ENCODE data around the gene KLF16. TPM values are rescaled to one million over a fixed set of nuclear protein-coding genes. Genes with fewer than 3 reads are reported as not detected.
A peak's percentile ranks its signal among the peaks of the same experiment; 100 is the strongest.

KLF16 gene
- total RNA-seq, 2 donors from 2014 or later, result 16.3 to 32.9 TPM

DNA sequence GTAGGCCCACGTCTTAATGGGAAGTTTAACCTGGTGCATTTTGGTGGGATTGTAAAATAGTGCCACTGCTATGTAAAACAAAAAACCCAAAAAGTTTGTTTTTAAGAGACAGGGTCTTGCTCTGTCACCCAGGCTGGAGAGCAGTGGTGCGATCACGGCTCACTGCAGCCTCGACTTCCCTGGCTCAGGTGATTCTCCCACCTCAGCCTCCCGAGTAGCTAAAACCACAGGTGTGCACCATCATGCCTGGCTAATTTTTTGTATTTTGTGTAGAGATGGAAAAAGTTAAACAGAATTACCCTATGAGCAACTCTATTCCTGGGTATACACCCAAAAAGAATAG, 14.3 kb downstream of the KLF16 start:
- peaks cover 20% of the 10 kb centered on the region for H3K4me1 Mint-ChIP-seq
- H3K27me3 Mint-ChIP-seq, result no peaks in the 10 kb centered on the region
- no peak for ATAC-seq (replicated peaks)
- H3K27ac Mint-ChIP-seq, result peak overlapping the region; percentile 79
- peak overlapping the region; percentile 62 for H3K4me3 Mint-ChIP-seq
- no peaks in the 10 kb centered on the region for H3K9me3 Mint-ChIP-seq
- peaks cover 18% of the 10 kb centered on the region for H3K36me3 Mint-ChIP-seq (ENCODE audit: low read depth)

DNA sequence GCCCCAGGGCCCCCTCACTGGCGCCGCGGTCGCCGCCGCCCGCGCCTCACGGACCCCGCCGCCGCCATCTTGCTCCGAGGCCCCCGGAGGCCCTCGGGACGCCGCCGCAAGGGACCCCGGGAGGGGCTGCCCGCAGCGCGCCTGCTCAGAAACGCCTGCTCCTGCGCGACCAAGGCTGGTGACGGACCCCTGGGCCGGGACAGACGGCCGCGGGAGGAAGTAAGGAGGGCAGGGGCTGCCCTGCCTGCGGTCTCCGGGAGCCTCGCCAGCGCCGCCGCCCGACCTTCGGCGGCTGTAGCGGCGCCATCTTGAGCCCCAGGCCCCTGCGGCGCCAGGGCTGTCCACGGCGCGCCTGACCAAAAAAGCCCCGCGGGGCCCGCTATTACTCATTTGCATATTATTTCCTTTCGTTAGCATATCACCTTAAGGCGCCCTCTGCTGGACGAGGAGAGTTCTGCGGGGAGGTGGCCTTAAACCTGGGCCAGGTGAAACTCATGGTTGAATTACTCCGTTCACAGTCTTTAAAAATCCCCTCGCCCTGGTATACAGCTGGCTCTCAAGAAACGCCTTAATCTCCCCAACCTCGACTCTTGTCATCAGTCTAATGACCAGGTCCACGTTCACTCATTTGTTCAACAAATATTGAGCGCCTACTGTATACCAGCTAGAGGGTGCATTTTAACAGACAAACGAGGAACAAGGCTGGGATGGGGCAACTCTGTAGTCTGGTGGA, 14.8 kb downstream of the KLF16 start, which contains the start of gene REXO1:
REXO1 (minus strand) TSS at position 85 of the 733 bp plus-strand sequence. CDS start 125 bp downstream, outside the sequence.
- ATAC-seq (replicated peaks), result peak; percentile 85
- Mint-ChIP-seq H3K9me3 (no peaks in the 10 kb centered on the region), H3K27ac (peak within 1 kb of the TSS; percentile 96), H3K36me3 (ENCODE audit: low read depth) (peaks cover 22% of the 10 kb centered on the region), H3K4me3 (peak within 1 kb of the TSS; percentile 84), H3K27me3 (no peaks in the 10 kb centered on the region), H3K4me1 (peaks cover 19% of the 10 kb centered on the region)

DNA sequence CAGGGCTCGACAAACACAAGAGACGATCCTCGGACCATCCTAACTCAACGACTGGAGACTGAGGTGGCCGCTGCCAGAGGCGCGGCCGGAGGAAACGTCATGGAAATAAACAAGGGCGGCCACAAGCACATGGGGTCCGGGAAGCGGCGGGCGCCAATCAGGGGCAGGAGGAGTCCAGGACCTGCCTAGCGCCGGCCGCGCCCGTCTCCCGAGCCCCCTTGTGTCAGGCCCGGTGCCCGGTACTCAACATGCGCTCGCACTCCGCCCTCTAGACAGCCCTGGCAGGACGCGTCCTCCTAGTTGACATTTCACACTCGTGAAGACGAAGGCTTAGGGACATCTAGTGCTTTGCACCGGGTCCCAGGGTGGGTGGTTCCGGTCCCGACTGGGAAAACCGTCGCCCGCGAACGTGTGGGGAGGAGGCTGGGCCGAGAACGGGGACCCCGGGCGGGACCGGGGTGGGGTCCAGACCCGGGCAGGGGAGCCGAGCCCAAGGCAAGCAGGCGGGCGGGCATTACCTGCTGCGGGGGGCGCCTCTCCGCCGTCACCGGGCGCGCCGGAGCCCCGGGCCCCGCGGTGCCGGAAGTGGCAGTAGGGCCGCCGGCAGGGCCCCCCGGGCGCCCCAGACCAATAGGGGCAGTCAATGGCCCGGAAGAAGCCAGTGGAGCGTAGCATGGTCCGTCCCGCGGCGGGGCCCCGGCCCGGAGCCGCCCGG, 15.5 kb downstream of the KLF16 start:
- Mint-ChIP-seq H3K27ac (peak overlapping the region; percentile 96), H3K4me1 (peaks cover 15% of the 10 kb centered on the region), H3K4me3 (peak overlapping the region; percentile 84), H3K36me3 (ENCODE audit: low read depth) (peaks cover 22% of the 10 kb centered on the region), H3K27me3 (no peaks in the 10 kb centered on the region), H3K9me3 (no peaks in the 10 kb centered on the region)
- ATAC-seq (replicated peaks), result peak; percentile 37

DNA sequence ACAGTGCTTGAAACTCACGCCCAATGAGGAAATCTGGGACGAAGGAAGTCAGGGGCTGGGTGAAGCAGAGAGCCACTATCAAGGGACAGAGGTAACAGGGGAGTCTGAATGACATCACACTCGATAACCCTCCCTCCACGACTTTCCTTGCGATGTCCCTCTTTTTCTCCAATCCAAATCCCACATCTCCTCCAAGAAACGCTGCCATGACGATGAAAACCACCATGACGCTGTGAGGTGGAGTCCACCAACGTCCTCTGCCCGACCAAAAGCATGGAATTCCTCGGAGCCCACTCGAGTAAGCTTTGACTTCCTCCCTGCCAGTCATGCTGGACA, 16.1 kb downstream of the KLF16 start:
- H3K4me3 Mint-ChIP-seq, result peak overlapping the region; percentile 84
- peak overlapping the region; percentile 96 for H3K27ac Mint-ChIP-seq
- no peaks in the 10 kb centered on the region for H3K27me3 Mint-ChIP-seq
- H3K36me3 Mint-ChIP-seq (ENCODE audit: low read depth), result peaks cover 22% of the 10 kb centered on the region
- peaks cover 15% of the 10 kb centered on the region for H3K4me1 Mint-ChIP-seq
- H3K9me3 Mint-ChIP-seq, result no peaks in the 10 kb centered on the region
- no peak for ATAC-seq (replicated peaks)

DNA sequence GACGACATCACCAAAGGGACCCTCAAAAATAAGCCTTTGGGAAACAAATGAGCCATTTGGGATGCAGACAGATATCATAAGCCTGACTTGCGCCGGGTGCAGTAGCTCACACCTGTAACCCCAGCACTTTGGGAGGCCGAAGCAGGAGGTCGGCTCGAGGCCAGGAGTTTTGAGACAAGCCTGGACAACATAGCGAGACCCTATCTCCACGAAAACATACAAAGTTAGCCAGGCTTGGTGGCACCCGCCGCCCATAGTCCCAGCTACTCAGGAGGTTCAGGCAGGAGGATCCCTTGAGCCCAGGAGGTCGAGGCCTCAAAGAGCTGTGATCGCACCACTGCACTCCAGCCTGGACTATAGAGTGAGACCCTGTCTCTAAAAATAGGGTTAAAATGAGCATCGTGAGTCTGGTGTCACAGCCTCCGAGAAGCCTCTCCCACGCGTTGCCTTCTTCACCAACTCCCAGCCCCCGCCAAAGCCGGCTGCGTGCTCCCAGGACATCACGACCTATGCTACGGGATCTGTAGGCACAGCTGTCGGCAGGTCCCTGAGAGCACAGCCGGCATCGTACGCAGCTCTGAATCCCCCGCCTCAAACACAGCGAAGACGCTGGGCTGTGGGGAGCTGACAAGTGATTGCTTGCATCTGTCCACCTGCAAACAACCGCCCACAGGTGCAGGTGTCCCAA, 16.7 kb downstream of the KLF16 start:
- H3K36me3 Mint-ChIP-seq (ENCODE audit: low read depth), result peaks cover 29% of the 10 kb centered on the region
- peaks cover 15% of the 10 kb centered on the region for H3K4me1 Mint-ChIP-seq
- no peaks in the 10 kb centered on the region for H3K9me3 Mint-ChIP-seq
- no peaks in the 10 kb centered on the region for H3K27me3 Mint-ChIP-seq
- peak overlapping the region; percentile 84 for H3K4me3 Mint-ChIP-seq
- ATAC-seq (replicated peaks), result no peak
- peak overlapping the region; percentile 96 for H3K27ac Mint-ChIP-seq

DNA sequence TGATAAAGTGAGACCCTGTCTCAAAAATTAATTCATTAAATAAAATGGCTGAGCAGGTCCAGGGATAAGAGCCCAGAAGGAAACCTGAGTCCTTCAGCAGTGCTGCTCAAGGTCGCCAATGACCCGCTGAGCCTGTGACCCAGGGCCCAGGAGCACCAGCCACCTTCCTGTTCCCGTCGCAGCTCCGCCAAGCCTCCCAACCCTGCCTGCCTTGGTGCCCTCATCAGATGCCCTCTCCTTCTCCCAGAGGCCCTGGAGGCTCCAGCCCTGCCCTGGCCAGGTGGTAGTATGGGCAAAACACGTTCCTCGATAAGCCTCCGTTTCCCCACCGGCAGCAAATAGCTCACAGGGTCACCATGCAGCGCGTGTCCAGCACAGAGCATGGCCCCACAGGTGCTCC, 17.7 kb downstream of the KLF16 start:
- Mint-ChIP-seq H3K4me3 (peak overlapping the region; percentile 84), H3K36me3 (ENCODE audit: low read depth) (peaks cover 29% of the 10 kb centered on the region)

DNA sequence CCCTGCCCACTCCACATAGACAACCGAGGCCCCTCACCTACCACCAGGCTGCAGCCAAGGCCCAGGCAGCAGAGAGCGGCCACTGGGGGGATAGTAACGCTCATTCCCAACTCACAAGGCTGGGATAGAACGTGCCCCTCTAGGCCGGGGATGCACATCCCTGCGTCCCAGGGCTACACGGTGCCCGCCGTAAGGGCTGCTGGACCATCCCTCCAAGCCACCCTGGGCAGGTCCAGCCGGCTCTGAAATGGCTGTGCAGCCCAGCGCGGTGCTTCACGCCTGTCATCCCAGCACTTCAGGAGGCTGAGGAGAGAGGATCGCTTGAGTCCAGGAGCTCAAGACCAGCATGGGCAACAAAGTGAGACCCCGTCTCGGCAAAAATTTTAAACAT, 18.3 kb downstream of the KLF16 start:
- Mint-ChIP-seq H3K27ac (no peak overlapping the region), H3K4me1 (peaks cover 13% of the 10 kb centered on the region), H3K36me3 (ENCODE audit: low read depth) (peaks cover 29% of the 10 kb centered on the region), H3K9me3 (no peaks in the 10 kb centered on the region), H3K27me3 (no peaks in the 10 kb centered on the region), H3K4me3 (no peak overlapping the region)
- ATAC-seq (replicated peaks), result no peak

More for the DNA sequence above, 17.7 kb downstream of the KLF16 start:
- ATAC-seq (replicated peaks), result no peak
- peaks cover 15% of the 10 kb centered on the region for H3K4me1 Mint-ChIP-seq
- no peaks in the 10 kb centered on the region for H3K9me3 Mint-ChIP-seq
- no peaks in the 10 kb centered on the region for H3K27me3 Mint-ChIP-seq
- H3K27ac Mint-ChIP-seq, result peak overlapping the region; percentile 78

DNA sequence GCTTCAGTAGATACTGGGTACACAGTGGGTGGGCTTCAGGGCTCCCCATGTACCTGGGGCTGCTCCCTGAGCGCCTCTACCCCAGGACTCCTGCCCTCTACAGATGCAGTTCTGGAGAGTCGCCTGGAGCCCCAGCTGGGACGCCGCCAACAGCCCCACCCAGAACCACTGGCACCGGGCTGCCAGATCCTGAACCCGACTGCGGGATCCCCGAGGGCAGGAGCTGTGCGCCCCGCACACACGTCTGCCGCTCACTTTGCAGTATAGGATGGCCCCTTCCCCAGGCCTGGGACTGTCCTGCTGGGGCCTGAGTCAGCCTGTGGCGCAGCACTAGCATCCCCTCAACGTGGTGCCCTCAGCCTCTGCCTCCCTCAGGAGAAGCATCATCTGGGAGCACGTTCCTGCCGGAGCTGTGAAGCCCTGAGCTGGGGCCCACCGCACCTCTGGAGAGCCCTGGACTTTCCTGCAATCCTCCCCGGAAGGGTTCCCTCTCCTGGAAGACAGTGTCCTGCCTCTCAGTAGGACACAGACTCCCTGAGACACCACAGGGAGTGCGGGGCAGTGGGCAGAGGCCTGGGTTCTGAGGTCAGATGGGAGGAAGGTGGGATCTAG, 18.8 kb downstream of the KLF16 start:
- ATAC-seq (replicated peaks), result no peak
- Mint-ChIP-seq H3K9me3 (no peaks in the 10 kb centered on the region), H3K4me1 (peaks cover 10% of the 10 kb centered on the region), H3K27me3 (no peaks in the 10 kb centered on the region), H3K36me3 (ENCODE audit: low read depth) (peaks cover 29% of the 10 kb centered on the region), H3K27ac (no peak overlapping the region), H3K4me3 (no peak overlapping the region)

DNA sequence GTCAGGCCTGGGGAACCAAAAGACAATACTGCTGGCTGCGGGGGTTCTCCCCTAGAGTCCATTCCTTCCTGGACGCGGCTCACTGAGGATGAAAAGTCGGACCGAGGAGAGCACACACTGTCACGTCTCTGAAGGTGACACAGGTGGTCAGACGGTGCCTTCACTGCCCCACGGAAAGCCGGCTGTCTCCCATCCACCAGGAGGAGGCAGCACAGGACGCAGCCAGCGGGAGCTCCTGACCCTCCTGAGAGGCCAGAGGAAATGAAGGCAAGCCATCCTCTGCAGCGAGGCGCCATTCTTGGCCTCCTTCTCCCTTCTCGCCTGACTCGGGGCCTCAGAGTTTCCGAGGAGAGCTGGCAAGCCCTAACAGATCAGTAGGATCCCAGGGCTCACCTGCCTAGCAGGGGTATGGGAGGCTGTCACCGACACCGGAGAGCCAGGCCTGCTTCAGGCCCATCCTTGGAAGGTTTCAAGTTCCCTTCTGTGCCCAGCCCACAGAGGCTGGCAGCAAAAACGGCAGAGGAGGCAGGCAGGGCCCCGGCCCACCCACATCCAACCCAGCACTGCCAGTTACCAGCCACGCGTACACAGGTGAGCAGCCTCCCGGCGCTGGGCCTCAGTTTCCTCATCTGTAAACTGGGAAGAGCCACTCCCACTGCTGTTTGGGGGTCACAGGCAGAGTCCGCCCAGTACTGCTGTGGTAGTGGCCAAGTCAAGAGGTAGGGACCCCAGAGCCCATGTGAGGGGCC, 19.6 kb downstream of the KLF16 start:
- H3K27me3 Mint-ChIP-seq, result no peaks in the 10 kb centered on the region
- peaks cover 29% of the 10 kb centered on the region for H3K36me3 Mint-ChIP-seq (ENCODE audit: low read depth)
- no peak overlapping the region for H3K4me3 Mint-ChIP-seq
- no peak for ATAC-seq (replicated peaks)
- H3K27ac Mint-ChIP-seq, result no peak overlapping the region
- H3K9me3 Mint-ChIP-seq, result no peaks in the 10 kb centered on the region
- H3K4me1 Mint-ChIP-seq, result peaks cover 10% of the 10 kb centered on the region

DNA sequence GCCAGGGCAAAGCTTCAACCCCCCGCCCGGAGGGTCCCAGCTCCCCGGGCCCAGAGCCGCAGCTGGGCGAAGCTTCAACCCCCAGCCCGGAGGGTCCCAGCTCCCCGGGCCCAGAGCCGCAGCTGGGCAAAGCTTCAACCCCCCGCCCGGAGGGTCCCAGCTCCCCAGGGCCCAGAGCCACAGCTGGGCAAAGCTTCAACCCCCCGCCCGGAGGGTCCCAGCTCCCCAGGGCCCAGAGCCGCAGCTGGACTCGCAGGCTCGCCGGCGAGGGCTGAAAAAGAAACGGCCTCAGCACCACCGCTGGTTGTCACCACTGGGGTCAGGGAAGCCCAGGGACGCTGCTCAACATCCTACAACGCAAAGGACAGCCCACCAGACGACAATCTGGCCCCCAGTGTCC, 20.3 kb downstream of the KLF16 start:
- Mint-ChIP-seq H3K36me3 (ENCODE audit: low read depth) (peaks cover 33% of the 10 kb centered on the region), H3K27ac (no peak overlapping the region), H3K4me1 (peaks cover 10% of the 10 kb centered on the region), H3K27me3 (no peaks in the 10 kb centered on the region), H3K9me3 (no peaks in the 10 kb centered on the region), H3K4me3 (no peak overlapping the region)
- ATAC-seq (replicated peaks), result no peak

DNA sequence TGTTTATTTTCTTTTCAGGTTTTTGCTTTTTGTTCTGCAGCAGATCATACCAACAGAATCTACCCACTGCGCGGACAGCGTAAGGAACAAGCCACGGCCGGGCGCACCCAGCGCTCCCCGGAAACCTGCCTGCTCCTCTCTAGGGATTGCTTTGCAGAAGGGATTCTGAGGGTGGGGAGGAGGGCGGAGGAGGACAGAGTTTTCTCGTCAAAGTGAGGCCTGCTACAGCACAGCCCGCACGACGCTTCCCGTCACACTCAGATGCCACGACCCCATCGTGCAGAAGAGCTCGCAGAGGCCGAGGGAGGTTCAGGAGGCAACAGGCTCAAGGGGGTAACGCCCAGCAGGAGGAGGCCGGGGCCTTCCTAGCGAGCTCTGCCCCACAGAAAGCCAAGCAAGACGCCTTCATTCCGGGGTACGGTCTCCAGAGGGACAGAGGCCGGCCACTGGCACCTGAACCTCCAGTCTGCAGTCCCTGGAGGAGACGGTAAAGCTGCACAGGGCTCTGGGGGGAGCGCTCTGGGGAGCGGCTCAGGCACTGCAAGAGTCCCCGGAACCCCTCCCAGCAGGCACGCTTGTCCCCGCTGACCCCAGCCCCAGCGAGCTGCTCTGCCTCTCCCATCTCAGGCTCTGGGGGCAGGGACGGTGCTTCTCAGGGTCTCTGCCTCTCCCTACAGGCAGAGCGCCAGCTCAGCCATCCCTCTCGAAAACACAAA, 22.0 kb downstream of the KLF16 start:
- ATAC-seq (replicated peaks), result no peak
- H3K4me3 Mint-ChIP-seq, result no peak overlapping the region
- peak overlapping the region; percentile 50 for H3K27ac Mint-ChIP-seq
- H3K4me1 Mint-ChIP-seq, result peaks cover 10% of the 10 kb centered on the region
- no peaks in the 10 kb centered on the region for H3K27me3 Mint-ChIP-seq
- H3K36me3 Mint-ChIP-seq (ENCODE audit: low read depth), result peaks cover 26% of the 10 kb centered on the region
- H3K9me3 Mint-ChIP-seq, result no peaks in the 10 kb centered on the region

DNA sequence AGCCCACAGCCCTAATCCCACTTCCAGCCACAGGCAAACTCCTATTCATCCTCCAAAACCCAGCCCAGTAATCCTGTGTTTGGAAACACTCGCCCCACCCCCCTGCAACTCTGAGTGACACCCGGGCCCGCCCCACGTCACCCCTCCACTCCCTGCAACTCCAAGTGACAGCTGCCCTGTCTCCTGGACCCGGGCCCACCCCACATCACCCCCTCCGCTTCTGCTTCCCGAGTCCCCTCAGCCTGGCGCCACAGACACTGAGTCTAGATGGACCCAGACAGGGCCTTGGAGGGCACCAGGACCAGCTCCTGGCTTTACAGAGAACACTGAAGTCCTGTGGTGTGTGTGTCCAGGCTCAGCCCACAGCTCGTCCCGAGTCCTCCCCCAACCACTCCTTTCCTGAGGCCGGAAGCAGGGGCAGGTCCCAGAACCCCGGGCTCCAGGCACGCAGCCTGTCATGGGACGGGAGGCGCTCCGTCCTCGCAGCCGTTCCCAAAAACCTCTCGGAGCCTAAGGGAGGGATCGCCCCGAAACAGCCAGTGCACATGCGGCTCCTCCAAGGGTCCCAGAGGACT, 22.8 kb downstream of the KLF16 start:
- no peaks in the 10 kb centered on the region for H3K9me3 Mint-ChIP-seq
- H3K27me3 Mint-ChIP-seq, result no peaks in the 10 kb centered on the region
- H3K27ac Mint-ChIP-seq, result peak overlapping the region; percentile 50

More for the DNA sequence above, 22.8 kb downstream of the KLF16 start:
- Mint-ChIP-seq H3K4me1 (peaks cover 4% of the 10 kb centered on the region), H3K36me3 (ENCODE audit: low read depth) (peaks cover 19% of the 10 kb centered on the region), H3K4me3 (no peak overlapping the region)
- ATAC-seq (replicated peaks), result no peak

All from activated T-helper 17 cell treated with anti-CD3 and anti-CD28 coated beads, Interleukin-2, amount 50 U/mL, for 72 hours (primary cell).